GM21529 (cell line): Measurements from ENCODE around the gene HOXA10.

Experiments used
- ATAC-seq: cut with Tn5 transposase; IDR thresholded peaks from one replicate; pipeline ENCODE4 v1.9.1; 2021; ENCODE audit not compliant: unreplicated experiment

The HOXA10 gene

DNA sequence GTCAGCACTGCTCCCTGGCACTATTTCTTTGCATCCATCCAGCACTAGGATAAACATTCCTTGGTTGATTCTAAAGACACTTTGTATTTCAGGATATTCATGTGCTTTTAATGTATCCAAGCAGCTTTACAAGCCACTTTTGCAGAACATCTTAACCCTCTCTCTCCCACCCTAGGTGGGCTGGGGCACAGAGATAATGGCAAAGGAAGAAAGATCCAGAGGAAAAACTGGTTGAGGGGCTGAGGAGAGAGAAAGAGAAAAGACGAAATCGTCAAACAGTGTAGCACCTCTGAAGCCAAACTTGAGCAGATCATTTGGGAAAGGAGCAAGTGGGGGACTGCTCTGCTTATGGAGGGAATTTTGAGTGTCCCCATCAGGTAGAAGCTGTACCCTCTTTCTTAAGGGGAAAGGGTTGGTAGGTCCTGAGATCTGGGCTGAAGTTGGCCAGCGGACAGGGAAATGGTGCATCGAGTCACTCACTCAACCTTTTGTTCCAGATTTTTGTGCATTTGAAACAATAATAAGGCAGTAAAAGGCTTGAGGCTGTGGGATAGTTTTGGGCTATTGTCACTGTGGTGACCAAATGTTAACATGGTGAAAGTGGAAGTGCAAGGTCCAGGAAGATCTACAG is 30.0 kb upstream of the HOXA10 start:
- no peak for ATAC-seq

GRCh38 chr7:27203365-27203953 is 29.3 kb upstream of the HOXA10 start:
- no peak for ATAC-seq

DNA sequence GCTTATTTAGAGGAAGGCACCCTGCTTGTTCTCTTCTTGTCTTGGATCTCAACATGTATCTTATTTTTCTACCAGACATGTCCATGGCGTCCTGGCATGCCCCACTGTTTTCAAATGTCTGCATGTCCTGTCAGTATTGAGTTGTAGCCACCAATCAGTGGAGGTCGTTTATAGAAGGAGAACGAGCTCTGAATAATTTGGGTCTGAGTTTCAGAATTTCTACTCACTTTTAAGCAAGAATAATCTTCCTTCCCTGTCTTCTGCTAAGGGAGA is 28.7 kb upstream of the HOXA10 start:
- no peak for ATAC-seq

DNA sequence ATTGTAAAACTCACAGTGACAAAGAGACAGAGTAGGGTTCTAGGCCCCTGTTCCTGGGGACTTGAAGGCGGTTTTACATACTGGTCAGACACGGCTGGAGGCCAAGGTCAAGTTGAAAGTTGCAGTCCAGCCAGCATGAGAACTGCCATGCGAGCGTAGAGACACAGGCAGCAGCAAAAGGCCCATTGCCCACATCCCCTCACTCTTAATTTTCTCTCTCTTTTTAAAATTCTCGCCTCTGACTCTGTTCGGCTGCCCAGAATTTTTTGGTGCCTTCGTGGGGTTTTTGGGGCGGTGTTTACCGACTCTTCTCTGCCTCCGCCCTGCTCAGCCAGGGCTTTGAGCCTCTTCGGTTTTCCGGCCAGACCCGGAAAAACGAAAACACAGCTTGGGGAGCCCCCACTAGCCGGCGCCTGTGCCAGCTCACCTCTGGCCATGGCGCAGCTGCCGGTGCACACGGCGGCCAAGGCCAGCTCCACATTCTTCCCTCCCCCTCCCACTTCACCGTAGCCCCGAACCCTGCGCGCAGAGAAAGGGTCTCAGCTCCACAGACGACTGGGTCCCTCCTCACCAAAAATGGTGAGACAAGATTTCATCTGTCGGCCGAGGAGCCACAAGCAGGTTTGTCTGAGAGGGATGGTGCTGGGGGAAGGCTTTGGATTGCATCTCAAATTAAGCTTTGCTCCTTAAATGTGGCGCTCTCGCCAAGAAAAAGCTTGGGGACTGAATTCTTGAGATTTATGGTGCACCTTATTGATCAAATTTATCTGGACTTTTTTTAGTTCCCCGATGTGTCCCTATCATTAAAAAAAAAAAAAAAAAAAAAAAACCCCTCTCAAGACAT is 28.1 kb upstream of the HOXA10 start:
- no peak for ATAC-seq

DNA sequence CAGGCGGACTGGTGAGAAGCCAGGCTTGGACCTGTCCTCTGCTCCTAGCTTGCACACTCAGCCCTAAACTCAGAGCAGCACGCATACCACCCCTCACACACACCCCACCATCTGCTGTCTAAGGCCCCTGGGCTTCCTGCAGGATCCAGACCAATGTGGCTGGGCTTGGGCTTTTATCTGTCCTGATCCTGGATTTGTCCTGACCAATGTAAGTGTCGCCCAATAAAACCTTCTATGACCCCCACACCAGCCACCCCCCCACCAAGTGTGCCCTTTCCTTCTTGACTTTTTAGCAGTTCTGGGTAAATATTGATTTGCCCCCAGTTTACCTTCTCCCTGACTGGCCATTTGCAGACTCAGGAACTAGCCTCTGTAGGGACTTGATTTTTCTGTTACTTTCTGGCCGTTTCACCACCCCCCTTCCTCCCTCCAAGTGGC is 27.5 kb upstream of the HOXA10 start:
- no peak for ATAC-seq

GRCh38 chr7:27200761-27201579 is 26.9 kb upstream of the HOXA10 start:
- ATAC-seq = no peak

- no peak for ATAC-seq
These were observed 26.0 kb upstream of the HOXA10 start, which contains the start of gene HOXA13 for GRCh38 chr7:27199849-27200760. HOXA13 (minus strand) TSS chr7:27200091; CDS start chr7:27200077, 14 bp downstream.

DNA sequence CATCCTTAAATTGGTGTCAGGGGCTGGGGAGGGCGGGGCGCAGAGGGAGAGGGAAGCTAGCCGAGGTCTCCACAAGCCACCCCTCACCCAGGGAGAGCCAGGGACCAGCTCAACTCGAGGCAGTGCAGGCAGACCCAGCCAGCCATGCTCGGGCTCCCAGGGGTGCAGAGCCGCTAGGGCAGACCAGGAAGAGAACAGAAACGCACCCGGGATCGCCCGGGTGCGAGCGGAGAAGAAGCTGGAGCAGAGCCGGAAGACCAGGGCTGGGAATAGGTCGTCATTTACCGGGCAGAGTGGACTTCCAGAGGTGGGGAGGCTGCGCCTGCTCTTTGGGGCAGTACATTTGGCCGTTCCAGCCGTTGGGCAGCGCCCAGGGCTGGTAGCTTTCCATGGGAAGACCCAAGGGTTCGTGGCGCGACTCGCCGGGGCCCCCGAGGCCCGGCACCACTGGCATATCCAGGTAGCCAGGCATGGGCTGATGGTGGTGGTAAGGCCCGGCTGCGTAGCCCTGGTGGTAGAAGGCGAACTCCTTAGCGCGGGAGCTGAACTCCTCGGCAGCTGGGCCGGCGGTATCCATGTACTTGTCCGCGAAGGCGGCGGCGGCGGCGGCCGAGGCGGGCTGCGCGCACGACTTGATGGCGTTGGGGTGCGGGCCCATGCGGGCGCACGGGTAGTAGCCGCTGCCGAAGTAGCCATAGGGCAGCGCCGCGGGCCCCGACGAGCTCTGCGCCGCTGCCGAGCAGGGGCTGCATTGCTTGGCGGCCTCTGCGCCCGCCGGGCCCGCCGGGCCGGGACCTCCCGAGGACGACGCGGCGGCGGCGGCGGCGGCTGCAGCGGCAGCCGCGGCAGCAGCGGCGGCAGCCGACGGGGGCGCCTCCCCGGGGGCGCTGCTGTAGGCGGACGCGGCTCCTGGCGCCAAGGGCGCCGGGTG is 25.0 kb upstream of the HOXA10 start:
- no peak for ATAC-seq

DNA sequence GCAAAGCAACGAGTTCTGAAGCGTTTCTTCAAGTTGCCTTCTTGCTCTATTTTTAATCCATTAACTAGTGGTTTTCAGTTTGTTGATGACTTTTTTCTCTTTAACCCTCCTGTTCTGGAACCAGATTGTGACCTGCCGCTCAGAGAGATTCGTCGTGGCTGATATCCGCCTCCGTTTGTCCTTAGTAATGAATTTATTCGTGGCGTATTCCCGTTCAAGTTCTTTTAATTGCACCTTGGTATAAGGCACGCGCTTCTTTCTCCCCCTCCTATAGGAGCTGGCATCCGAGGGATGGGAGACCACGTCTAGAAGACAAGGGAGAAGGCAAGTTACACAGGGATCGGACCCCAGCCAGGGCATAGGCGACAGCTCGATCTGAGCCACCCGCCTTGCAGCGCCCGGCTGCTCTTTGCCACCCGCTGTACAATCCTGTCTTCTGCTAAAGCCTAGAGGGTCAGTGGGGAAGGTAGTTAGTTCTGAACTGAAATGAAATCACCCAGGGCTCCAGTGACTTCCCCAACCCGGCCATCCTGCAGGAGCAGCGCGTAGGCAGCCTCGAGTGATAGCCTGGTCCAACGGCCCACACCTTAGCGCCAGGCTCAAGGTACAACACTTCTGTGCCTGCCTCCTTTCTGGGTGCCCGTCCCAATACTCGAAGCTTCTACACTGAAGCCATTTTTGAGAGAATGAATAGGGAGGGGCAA is 24.2 kb upstream of the HOXA10 start:
- no peak for ATAC-seq

DNA sequence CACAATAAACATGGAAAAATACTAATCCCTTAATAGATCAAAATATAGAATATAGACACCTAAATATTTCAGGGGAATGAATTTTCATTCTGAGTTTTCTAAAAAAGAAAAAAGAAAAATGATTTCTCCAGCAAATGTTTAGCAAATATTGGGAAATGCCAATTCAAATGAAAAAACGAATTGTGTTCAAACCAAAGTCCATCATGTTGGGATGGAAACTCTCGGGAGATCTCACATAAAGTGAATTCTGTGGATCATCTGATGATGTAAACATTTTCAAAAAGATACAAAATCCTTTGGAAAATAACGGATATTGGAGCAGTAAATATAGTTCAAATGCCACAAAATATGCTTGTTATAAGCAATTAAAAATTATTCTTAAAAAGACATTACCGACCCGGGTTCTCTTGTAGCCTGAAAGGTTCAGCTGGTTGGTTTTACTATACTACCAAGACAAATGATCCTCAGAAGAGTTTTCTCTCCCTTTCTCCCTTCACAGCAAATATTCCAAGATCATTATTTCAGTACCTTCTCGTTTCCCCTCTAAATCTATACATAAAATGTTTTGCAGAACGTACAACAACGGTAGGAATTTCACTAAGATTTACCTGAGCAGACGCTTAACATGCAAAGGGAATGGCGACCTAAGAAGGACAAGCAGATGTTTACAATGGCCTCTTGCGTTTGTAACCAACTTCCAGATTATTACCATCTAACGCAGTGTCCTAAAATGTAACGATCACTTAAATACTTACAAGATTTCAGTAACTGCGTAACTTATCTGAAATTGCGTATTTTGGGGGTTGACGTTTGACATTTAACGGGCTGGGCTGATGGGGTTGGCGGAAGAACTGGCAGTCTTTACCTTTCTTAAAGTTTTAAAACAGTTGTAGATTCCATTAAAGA is 23.3 kb upstream of the HOXA10 start:
- ATAC-seq = no peak

DNA sequence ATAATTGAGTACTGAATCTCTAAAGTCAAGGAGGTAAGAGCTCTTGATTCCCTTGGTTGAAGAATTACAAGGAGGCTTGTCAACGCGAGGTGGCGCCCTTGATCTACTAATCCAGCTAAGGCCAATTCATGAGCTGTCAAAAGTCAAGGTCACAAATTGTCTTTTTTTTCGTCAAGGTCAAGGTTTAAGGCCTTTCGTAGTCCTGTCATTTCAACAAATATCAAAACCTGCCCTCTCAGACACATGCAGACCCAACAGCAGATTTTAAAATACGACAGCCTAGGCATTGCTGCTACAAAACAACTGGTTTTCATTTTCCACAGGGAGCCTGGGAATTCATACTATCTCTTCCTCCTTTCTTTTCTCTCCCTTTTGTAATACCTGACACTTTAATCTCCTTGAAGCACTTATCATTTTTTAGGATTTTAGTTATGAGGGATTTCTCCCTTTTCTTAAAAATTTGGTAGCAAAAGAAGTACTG is 22.2 kb upstream of the HOXA10 start:
- ATAC-seq = no peak

DNA sequence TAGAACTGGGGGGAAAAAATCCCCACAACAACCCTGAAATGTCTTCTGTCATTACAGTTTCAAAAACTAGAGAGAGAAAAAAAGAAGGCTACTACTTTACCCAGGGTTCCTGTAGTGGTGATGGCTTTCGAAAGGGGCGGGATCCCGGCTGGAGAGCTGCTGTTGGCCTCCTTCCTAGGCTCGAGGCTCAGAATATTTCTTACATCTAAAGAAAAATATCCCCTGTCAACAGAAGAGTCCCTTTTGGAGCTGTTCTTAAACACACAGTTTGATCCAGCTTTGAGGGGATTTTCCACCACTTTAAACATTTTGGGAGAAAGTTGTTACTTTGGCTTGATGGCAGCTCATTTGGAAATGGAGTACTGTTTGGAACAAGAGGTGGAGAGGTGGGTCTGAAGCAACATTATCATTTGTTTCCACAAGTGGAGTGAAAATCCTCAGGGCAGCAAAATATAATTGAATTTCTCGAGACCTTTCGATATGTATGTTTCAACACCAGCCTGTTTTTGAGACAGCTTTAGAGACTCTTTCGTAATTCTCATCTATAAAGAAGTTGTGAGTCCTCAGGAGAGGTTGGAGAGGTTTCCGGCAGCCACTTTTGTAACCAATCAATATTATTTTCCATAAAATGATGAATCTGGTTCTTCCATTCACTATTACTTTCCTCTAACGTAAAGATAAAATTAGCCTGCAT is 20.7 kb upstream of the HOXA10 start:
- no peak for ATAC-seq

DNA sequence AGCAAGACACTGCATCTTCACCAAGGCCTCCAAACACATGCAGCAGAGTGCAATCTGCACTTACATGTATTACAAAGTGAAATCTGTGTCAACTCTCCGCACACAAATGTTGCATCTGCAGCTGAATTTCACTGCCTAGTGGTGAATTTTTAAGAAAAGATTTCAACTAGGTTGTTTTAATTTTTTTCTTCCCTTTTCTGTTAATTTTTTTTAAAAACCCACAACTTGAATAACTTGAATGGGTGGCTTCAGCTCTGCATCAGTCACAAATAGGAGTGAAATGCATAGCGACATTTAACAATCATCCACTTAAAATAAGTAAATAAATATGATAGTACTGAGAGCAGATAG is 19.9 kb upstream of the HOXA10 start:
- no peak for ATAC-seq

GRCh38 chr7:27193335-27194001 is 19.3 kb upstream of the HOXA10 start:
- no peak for ATAC-seq

DNA sequence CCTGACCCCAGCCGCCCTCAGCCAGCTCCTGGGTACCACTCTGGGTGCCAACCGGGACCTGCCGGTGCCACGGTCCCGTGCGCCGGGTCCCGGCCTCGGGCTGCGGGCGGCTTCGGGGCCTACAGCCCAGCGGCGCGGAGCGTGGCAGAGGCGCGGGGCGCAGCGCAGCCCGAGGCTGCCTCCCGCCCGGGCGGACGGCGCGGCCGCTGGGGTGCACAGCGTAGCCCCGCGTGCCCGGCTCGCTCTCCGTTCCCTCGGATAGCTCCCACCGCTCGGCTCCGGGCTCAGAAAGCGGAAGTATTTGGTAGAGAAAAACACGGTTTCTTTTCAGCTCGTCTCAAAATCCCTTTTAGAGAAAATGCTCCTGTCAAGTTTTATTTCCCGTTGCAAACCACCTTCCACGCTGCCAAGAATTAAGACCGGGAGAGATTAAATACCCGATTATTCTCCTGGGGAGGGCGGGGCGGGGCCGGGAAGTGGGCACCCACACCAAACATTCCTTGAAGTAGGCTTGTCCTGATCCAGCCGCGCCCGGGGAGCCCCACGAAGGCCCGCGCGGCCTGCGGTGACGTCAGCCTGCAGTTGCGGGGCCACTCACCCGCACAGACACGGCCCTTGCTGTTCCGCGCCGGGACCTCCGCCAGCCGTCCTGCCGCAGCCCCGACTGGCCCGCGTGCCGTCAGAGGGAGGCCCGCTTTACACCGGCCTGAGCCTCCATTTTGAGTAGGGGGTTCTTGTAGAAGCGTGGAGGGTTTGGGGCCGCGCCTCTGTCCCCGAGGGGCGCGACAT is 18.6 kb upstream of the HOXA10 start:
- ATAC-seq = no peak
